ENCODE results near the gene GALNT3. TPM values are rescaled to one million over a fixed set of nuclear protein-coding genes. Genes with fewer than 3 reads are reported as not detected.

GALNT3 gene
- total and polyA plus RNA-seq, 2 of the 13 experiments (the other 11 are each of a cell fraction or from before 2014, with no cell fraction given): 0.29 to 0.30 TPM

GRCh38 chr2:165757906-165758675 lies 36.0 kb downstream of the GALNT3 start (continued):
- TF ChIP-seq DZIP1 (CRISPR knock-in tag; IDR thresholded peaks at IDR 0.05) (no peak), FOXM1 (CRISPR knock-in tag; IDR thresholded peaks at IDR 0.05) (no peak), ELF4 (CRISPR knock-in tag; IDR thresholded peaks at IDR 0.05; ENCODE audit: borderline replicate concordance) (no peak), ZMYM4 (CRISPR knock-in tag; IDR thresholded peaks at IDR 0.05) (no peak), ZNF24 (IDR thresholded peaks at IDR 0.05) (no peak), LCORL (IDR thresholded peaks at IDR 0.05) (no peak), LCORL (CRISPR knock-in tag; IDR thresholded peaks at IDR 0.05) (no peak), ZMYM2 (CRISPR knock-in tag; IDR thresholded peaks at IDR 0.05) (no peak), MNT (IDR thresholded peaks at IDR 0.05) (no peak)

GRCh38 chr2:165746501-165746900 lies 47.5 kb downstream of the GALNT3 start:
- ChIA-PET CTCF (ENCODE audit: low intra/inter-chr PET ratio, low total read pairs) (no interaction called here), POLR2A (no interaction called here)
- no peak overlapping the region for H3K27ac ChIP-seq (ENCODE audit: extremely low read length, insufficient read depth, low read length)
- FAIRE-seq: no peak
- no peak overlapping the region for H3K4me2 ChIP-seq (ENCODE audit: low read depth, low read length)
- H3K79me2 ChIP-seq (ENCODE audit: insufficient read depth, low read length): no peaks in the 10 kb centered on the region
- H3K27me3 ChIP-seq (ENCODE audit: control insufficient read depth in 1 of 2, insufficient read depth in 2 of 2, low read length in 2 of 2): no peaks in the 10 kb centered on the region
- DNase-seq (ENCODE audit: low spot score): no peak
- H3K36me3 ChIP-seq (replicated peaks in 1 of 2; ENCODE audit: control insufficient read depth in 1 of 2, insufficient read depth in 2 of 2, low read length in 2 of 2): no peaks in the 10 kb centered on the region
- H3K4me3 ChIP-seq (replicated peaks in 1 of 3; ENCODE audit: insufficient read depth in 1 of 3, low read depth in 2 of 3, low read length in 3 of 3): no peak overlapping the region
- no peaks in the 10 kb centered on the region for H3K4me1 ChIP-seq (ENCODE audit: insufficient read depth, low read length)
- H3K9me3 ChIP-seq (ENCODE audit: low read length): no peaks in the 10 kb centered on the region
- no TSS peak for BruUV-seq (replicated peaks)
- H4K20me1 ChIP-seq (ENCODE audit: insufficient read depth, low read length): no peaks in the 10 kb centered on the region
- intact Hi-C loops (cut with micrococcal nuclease; ENCODE audit: unreplicated experiment) (no loop called here), in situ Hi-C loops (cut with HindIII; ENCODE audit: extremely low pct_ligation_motif_present, low pct_unique_long_range_greater_than_20kb) (no loop called here)
- ATAC-seq: no peak
- H2AFZ ChIP-seq (ENCODE audit: low read length): no peak overlapping the region
- H3K9ac ChIP-seq (ENCODE audit: insufficient read depth, low read depth, low read length): no peak overlapping the region
- 50% methylated on average over 8 of the region's 8 CpGs for WGBS (ENCODE audit: low lambda C conversion rate)
- TF ChIP-seq THAP7 (CRISPR knock-in tag; IDR thresholded peaks at IDR 0.05) (no peak), WIZ (CRISPR knock-in tag; IDR thresholded peaks at IDR 0.05) (no peak), NCOA5 (CRISPR knock-in tag; IDR thresholded peaks at IDR 0.05) (no peak), MZF1 (CRISPR knock-in tag; IDR thresholded peaks at IDR 0.05; ENCODE audit: borderline replicate concordance) (no peak), JDP2 (CRISPR knock-in tag; IDR thresholded peaks at IDR 0.05; ENCODE audit: borderline replicate concordance) (no peak), ZNF232 (CRISPR knock-in tag; IDR thresholded peaks at IDR 0.05; ENCODE audit: borderline replicate concordance) (no peak), ATF2 (CRISPR knock-in tag; IDR thresholded peaks at IDR 0.05) (no peak), ZNF564 (CRISPR knock-in tag; IDR thresholded peaks at IDR 0.05) (no peak), ZNF878 (CRISPR knock-in tag; IDR thresholded peaks at IDR 0.05) (no peak)

Measured in HepG2 (cell line).